ENCODE data around the gene CACFD1.

Gene CACFD1

DNA sequence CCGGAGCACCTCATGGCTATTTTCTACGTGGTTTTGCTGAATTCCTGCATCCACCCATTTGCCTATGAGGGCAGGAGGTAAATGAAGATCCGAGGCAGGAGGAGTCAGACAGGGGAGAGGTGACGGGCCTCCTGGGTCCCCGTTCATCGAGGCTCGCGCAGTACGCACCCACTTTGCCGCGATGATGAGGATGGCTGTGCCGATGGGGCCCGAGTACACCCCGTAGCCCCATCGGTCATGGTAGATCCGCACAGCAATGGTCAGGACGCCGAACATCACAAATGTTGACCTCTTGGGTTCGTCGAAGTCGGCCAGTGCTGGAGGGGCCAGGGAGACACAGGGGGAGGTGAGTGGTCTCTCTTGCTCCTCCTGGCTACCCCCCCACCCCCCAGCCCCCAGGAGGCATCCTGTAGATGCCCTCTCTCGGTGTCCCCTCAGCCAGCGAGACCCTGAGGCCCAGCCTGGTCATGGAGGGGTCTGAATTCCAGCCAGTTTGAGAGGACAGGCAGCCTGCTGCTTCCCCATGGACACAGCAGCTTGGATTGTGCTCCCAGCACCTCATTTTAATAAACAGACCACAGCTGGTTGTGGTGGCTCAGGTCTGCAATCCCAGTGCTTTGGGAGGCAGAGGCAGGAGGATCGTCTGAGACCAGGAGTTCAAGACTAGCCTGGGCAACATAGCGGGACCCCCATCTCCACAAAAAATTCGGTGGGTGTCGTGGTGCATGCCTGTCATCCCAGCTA lies 59.1 kb downstream of the CACFD1 start:
- DNase-seq: no peak

DNA sequence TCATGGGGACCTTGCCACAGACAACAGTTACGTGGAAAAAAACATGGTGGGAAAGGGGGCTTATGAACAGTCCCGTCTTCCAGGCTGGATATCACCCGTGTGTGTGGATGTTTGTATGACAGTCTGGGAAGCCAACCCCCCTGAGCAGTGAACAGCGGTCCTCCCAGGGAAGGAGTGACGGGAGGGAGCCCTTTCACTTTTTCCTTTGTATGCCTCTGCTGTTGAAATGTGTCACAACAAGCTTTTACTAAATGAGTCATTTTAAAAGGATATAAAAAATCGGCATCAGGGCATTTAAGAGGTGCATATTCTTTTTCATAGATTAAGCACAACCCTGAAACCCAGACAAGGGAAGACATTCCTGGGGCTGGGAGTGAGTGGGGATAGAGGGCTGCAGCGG lies 59.9 kb downstream of the CACFD1 start:
- no peak for DNase-seq

DNA sequence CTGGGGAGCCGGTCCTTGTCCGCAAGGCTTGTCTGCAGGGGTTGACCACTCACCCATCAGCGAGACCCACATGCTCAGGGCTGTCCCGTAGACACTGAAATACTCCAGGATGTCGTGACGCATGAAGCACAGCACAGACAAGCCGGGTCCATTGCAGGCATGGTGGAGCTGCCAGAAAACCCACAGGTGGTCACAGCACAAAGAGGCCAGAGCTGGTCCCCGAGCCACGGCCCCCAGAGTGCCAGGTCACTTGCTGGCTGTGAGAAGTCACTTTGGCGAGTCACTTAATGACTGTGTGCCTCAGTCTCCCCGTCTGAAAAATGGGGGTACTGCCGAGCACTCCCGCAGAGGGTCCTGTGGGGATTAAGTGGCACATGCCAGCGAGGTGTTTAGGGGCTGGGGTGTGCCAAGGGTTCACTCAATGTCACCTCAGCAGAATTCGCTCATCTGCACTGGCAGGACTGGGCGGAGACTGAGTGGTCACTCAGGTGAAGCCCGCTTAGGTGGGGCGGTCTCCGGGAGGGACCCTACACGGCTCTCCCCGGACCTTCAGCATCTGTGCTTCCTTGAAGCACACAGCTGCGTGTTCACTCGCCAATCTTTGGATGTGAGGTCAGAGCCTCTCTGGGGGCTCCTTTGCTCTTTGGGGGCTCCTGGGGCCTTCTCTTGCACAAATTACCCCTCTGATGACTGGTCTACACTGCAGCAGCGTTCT lies 60.5 kb downstream of the CACFD1 start:
- no peak for DNase-seq

Data from NCI-H524 (cell line).